Retina (tissue), 1 donor: ENCODE data around the gene EREG.
"Not testable (repeated sequence)": the region's sequence is repeated elsewhere in the genome, so short reads cannot be mapped to it uniquely, and the experiment has no call there.

ENCODE experiments used
- DNase-seq: peaks from one replicate; pipeline ENCODE4 v3.0.0-alpha.2; 2016

Gene EREG

DNA sequence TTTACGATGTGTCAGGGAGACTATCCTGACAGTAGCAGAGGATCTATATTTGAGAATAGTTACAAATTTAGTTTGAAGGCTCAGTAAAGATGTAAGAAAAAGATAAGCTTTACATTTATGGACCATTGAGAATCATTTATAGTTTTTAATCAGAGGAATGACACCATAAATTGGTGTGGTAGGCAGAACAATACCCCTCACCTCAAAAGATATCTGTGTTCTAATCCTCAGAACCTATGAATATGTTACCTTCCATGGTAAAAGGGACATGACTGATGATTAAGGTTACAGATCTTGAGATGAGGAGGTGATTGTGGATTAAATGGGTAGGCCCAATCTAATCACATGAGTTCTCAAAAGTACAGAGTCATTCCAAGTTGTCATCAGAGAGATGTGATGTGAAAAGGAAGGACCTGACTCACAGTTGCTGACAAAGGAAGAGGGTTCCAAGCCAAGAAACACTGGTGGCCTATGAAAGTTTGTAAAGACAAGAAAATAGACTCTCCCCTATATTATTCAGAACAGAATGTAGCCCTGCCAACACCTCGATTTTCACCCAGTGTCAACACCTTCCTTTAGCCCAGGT lies 27.0 kb downstream of the EREG start:
- no peak for DNase-seq

DNA sequence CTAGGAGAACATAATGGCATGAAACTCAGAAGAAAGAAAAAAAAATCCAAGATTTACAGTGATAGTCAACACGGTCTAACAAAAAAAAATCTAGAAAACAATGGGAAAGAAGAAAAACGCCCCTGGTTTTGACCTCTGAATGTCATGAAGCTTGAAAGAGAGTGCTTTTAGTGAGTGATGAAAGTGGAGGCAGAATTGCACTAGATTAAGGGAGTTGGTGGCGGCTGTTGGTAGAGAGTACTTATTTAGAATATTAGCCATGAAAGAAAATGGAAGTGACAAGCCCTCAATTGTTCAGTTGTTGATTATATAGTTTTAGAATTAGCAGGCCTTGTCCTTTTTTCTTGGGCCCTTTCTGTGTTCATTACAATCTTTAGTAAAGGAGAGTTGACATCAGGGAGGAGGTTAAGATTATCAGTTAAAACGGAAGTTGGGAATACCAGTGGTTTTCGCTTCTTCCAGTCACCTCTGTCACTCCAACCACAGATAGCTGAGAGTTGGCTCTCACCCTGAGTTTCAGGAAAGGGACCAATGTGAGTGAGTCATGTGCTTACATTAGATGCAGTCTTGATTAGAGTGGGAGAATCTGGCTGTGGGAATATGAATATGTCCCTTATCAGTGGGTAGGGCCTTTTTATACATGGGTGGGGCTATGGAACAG lies 29.7 kb downstream of the EREG start:
- no peak for DNase-seq

- no peak for DNase-seq
Measured at GRCh38 chr4:74395633-74396032, 30.7 kb downstream of the EREG start.

GRCh38 chr4:74397748-74398426 lies 32.9 kb downstream of the EREG start:
- no peak for DNase-seq

DNA sequence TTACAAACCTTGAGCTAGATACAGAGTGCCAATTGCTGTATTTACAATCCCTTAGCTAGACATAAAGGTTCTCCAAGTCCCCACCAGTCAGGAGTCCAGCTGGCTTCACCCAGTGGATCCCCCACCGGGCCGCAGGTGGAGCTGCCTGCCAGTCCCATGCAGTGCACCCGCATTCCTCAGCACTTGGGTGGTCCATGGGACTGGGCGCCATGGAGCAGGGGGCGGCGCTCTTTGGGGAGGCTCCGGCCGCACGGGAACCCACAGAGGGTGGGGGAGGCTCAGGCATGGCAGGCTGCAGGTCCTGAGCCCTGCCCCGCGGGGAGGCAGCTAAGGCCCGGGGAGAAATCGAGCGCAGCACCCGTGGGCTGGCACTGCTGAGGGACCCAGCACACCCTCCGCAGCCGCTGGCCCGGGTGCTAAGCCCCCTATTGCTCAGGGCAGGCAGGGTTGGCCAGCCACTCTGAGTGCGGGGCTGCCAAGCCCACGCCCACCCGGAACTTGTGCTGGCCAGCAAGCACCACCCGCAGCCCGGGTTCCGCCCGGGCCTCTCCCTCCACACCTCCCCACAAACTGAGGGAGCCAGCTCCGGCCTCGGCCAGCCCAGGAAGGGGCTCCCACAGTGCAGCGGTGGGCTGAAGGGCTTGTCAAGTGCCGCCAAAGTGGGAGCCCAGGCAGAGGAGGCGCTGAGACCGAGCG lies 34.1 kb downstream of the EREG start:
- DNase-seq, result not testable (repeated sequence)

DNA sequence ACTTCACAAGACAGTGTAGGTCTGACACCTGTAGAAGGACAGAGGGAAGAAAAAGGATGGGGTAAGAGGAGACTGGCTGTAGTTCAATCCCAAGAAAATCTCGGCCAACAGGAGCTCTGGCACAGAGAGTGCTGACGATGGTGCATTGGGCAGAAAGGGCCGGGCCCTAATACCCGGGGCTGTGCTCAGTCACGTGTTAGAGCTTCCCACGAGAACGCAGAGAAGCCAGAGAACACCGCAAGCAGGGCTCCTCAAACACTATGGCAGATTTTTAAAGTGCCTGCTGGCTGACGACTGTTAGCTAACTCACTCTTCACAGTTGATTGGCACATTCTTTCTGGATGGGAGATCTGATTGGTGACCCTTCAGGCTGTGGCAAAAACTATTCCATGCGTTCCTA lies 35.5 kb downstream of the EREG start:
- no peak for DNase-seq

GRCh38 chr4:74402692-74403456 lies 37.9 kb downstream of the EREG start:
- DNase-seq, result no peak

DNA sequence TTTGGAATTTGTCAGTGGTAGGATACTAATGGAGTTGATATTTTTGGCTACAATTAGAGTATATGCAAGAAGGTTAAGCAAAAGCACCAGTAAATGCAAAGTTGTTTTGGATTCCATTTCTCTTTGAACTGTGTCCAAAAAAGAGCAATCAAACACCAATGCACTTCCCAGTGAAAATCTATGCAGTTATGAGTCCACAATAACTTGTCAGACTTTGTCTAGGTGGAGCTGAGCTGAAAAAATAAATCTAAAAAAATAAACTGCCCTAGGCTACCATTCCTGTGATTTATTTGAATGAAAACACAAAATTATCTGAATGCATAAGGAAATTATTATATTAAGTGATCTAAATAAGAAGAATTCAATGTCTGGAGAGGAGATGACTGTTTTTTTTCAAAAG lies 42.9 kb downstream of the EREG start:
- no peak for DNase-seq

- no peak for DNase-seq
Measured at GRCh38 chr4:74408639-74409038, 43.7 kb downstream of the EREG start.

- no peak for DNase-seq
Measured at GRCh38 chr4:74410272-74410671, 45.3 kb downstream of the EREG start.

- no peak for DNase-seq
Measured at GRCh38 chr4:74412225-74412624, 47.3 kb downstream of the EREG start.

- no peak for DNase-seq
Measured at GRCh38 chr4:74413265-74413664, 48.3 kb downstream of the EREG start.

DNA sequence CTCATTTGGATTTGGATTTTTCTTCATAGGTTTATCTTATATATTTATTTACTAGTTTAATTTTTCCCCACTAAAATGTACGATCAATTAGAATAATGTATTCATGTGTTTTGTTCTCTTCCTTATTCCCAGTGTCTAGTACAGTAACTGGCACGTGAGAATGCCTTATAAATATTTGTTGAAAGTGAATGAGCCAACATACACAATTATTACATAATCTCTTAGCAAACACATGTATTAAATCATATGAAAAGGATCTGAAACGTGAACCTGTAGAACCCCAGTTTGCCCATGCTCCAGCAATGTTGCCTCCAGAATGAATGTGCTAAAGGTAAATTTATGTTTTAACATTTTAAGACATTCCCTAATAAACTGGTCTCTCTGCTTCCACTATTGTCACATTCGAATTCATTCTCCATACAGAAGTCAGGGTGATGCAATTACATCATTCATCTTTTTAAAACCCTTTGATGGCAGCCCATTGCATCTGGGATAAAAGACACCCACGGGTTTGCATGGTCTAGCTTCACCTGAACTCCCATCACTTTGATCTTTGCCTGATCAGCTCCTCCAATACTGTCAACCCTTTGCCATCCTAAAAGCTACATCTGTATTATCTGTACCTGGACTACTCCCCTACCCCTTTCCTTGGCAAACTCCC lies 49.3 kb downstream of the EREG start:
- DNase-seq, result no peak

DNA sequence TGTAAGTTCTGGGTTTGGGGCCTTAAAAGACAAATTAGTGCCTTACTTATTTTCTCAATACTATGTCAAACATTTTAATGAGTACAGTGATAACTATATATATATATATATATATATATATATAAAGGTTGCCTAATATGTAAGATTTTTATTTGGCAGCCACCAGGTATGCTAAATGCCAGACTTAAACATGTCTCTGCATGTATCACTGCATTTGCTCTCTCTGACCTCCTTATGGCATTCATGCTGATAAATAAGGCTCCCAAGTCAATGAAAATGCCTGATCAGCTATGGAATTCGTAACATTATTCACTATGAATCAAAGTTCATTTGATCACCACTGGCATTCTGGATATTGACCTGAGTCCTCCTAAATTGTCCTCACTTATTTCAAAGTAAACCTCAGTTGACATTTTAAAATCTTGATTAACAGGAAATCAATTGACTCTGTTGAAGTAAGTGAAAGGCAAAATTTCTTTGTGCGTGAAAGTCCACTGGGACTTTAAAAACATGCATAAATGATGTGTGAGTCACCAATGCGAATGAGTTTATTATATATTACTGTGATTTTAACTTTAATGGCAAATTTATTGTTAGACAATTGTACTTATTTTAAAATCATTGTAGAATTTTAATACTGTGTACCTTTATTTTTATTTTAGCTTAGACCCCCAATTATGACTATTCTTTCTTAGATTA lies 50.8 kb downstream of the EREG start:
- no peak for DNase-seq

GRCh38 chr4:74418063-74418670 lies 53.2 kb downstream of the EREG start:
- DNase-seq, result no peak

- DNase-seq, result no peak
Measured at GRCh38 chr4:74420863-74421262, 55.9 kb downstream of the EREG start.

- no peak for DNase-seq
Measured at GRCh38 chr4:74423104-74423503, 58.2 kb downstream of the EREG start.

- DNase-seq, result no peak
Measured at GRCh38 chr4:74424111-74424510, 59.2 kb downstream of the EREG start.

- no peak for DNase-seq
Measured at GRCh38 chr4:74426101-74426500, 61.2 kb downstream of the EREG start.

DNA sequence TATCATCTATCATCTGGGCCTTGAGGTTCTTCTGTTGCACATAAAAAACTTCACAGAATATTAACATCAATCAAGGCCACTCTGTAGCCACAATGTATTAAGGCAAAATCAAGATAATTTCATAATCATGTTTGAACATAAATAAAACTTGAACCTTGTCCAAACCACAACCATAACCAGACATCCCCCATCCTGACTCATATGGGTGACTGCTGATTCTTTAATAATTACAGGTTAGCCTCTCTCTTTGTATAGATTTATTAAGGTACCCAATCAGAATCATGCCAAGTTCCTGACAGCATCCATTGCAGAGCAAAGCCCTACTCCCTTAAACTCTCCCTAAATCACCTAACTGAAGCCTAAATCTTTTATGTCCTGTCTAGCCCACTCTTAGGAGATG lies 63.3 kb downstream of the EREG start:
- no peak for DNase-seq

DNA sequence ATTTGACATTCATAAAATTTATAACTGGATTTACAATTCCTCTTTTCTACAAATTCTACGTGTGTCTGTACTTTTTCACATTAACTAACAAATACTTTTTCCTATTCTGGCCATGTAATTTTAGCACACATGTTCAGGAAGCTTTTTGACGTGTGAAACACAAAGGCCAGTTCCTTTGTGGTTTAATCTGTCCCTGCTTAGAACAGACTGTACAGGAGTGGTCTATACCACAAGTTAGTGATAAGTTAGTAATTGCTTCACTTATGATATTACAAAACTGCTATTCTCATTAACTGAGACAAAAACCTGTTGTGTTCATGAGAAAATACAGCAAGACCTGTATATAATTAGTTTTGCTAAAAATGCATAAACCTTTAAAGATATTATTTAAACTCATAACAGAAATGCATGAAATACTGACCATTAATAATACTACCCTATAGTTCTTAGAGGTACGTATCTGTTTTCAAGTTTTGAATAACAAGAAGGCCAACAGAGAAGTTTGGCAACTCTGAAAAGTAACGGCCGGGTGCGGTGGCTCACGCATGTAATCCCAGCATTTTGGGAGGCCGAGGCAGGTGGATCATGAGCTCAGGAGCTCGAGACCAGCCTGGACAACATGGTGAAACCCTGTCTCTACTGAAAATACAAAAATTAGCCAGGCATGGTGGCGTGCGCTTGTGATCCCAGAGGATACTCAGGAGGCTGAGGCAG lies 66.3 kb downstream of the EREG start:
- DNase-seq, result no peak
